ENCODE data around the gene LPIN3. TPM values are rescaled to one million over a fixed set of nuclear protein-coding genes. Genes with fewer than 3 reads are reported as not detected.

The LPIN3 gene
- total and polyA plus RNA-seq, 2 of the 8 experiments (the other 6 are each of a cell fraction or from before 2014, with no cell fraction given) = 3.7 to 3.9 TPM

- TF ChIP-seq SIN3A (conservative IDR thresholded peaks at IDR 0.05 in 1 of 2, IDR thresholded peaks at IDR 0.05 in 1 of 2; ENCODE audit: low read depth in 1 of 2, low read length in 2 of 2) (peak in 1 of 2 experiments; percentile 92; a peak in 2 of 4 replicates), TAF7 (optimal IDR thresholded peaks at IDR 0.05; ENCODE audit: borderline replicate concordance, low read depth, low read length) (peak; percentile 44), SP1 (IDR thresholded peaks at IDR 0.05; ENCODE audit: low read depth, low read length) (0 out of 2 replicates have a peak, but pooled peaks have one; percentile 33), CREB1 (IDR thresholded peaks at IDR 0.05) (peak; percentile 43; the same call in 1 of the 2 replicates), USF2 (IDR thresholded peaks at IDR 0.05; ENCODE audit: low read length) (0 out of 2 replicates have a peak, but pooled peaks have one; percentile 17), YY1 (IDR thresholded peaks at IDR 0.05; ENCODE audit: low read depth, low read length) (peak; percentile 31; the same call in 1 of the 2 replicates), POU5F1 (IDR thresholded peaks at IDR 0.05; ENCODE audit: low read depth, low read length) (no peak), TCF12 (IDR thresholded peaks at IDR 0.05; ENCODE audit: low read depth, low read length) (peak; percentile 96), RAD21 (IDR thresholded peaks at IDR 0.05 in 1 of 2, conservative IDR thresholded peaks at IDR 0.05 in 1 of 2; ENCODE audit: low read depth in 2 of 2, low read length in 2 of 2) (peak; percentile 99), SP2 (IDR thresholded peaks at IDR 0.05; ENCODE audit: low read length) (no peak), ATF2 (IDR thresholded peaks at IDR 0.05; ENCODE audit: low read length) (0 out of 2 replicates have a peak, but pooled peaks have one; percentile 26), NANOG (IDR thresholded peaks at IDR 0.05; ENCODE audit: insufficient read depth, low read depth, low read length, poor library complexity, severe bottlenecking) (peak; percentile 2), RXRA (IDR thresholded peaks at IDR 0.05; ENCODE audit: insufficient read depth, low read depth, low read length) (0 out of 2 replicates have a peak, but pooled peaks have one; percentile 5), SIX5 (IDR thresholded peaks at IDR 0.05; ENCODE audit: low read depth, low read length) (no peak), POLR2AphosphoS5 (IDR thresholded peaks at IDR 0.05; ENCODE audit: low read depth, low read length) (peak; percentile 53; the same call in 1 of the 2 replicates), GTF2F1 (IDR thresholded peaks at IDR 0.05; ENCODE audit: borderline replicate concordance, low read depth, low read length) (peak; percentile 81; the same call in 1 of the 2 replicates), NRF1 (IDR thresholded peaks at IDR 0.05; ENCODE audit: low read depth, low read length) (no peak), KDM4A (IDR thresholded peaks at IDR 0.05; ENCODE audit: low read depth, low read length, severe bottlenecking) (no peak)
- TF ChIP-seq, protein P1, sequence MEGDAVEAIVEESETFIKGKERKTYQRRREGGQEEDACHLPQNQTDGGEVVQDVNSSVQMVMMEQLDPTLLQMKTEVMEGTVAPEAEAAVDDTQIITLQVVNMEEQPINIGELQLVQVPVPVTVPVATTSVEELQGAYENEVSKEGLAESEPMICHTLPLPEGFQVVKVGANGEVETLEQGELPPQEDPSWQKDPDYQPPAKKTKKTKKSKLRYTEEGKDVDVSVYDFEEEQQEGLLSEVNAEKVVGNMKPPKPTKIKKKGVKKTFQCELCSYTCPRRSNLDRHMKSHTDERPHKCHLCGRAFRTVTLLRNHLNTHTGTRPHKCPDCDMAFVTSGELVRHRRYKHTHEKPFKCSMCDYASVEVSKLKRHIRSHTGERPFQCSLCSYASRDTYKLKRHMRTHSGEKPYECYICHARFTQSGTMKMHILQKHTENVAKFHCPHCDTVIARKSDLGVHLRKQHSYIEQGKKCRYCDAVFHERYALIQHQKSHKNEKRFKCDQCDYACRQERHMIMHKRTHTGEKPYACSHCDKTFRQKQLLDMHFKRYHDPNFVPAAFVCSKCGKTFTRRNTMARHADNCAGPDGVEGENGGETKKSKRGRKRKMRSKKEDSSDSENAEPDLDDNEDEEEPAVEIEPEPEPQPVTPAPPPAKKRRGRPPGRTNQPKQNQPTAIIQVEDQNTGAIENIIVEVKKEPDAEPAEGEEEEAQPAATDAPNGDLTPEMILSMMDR (IDR thresholded peaks at IDR 0.05; ENCODE audit: control extremely low read depth in 1 of 3, insufficient read depth in 1 of 3, low read depth in 1 of 3, low read length in 3 of 3) = peak; percentile 97 to 98 (median 97)
Observed at GRCh38 chr20:41339957-41340326, 679 bp upstream of the LPIN3 start (continued).

Data from H1 (cell line).